Mesodermal cell (in vitro differentiated cells): Measurements from ENCODE around the gene PLN.

ENCODE experiments used
- H3K27ac ChIP-seq: 2 replicates; pipeline ENCODE4 v1.7.0; 2013; ENCODE audit warnings: mild to moderate bottlenecking, low read depth, low read length, moderate library complexity; ENCODE audit not compliant: severe bottlenecking
- H3K36me3 ChIP-seq: 2 replicates; pipeline ENCODE4 v1.7.1; 2013; ENCODE audit warnings: mild to moderate bottlenecking, low read length, moderate library complexity; ENCODE audit not compliant: control insufficient read depth, insufficient read depth
- H3K4me1 ChIP-seq: one replicate; pipeline ENCODE4 v1.7.1; 2013; ENCODE audit warnings: mild to moderate bottlenecking, low read length; ENCODE audit not compliant: insufficient read depth, control insufficient read depth, poor library complexity, severe bottlenecking
- H3K4me3 ChIP-seq: 2 replicates; pipeline ENCODE4 v1.7.0; 2013; ENCODE audit warnings: low read length, control low read depth, mild to moderate bottlenecking; ENCODE audit not compliant: insufficient read depth, poor library complexity, severe bottlenecking; ENCODE audit errors: extremely low read depth
- H3K9me3 ChIP-seq: 2 replicates; pipeline ENCODE4 v1.7.1; 2013; ENCODE audit warnings: mild to moderate bottlenecking, low read length, moderate library complexity; ENCODE audit not compliant: control insufficient read depth
- WGBS, 2 experiments: methylation state at CpG; one replicate each; pipeline ENCODE4 v1.1.5; 2013; ENCODE audit warnings: missing lambda C conversion rate in 2 of 2; ENCODE audit not compliant: insufficient coverage in 2 of 2; 5-methylcytosine and 5-hydroxymethylcytosine counted together

PLN gene

DNA sequence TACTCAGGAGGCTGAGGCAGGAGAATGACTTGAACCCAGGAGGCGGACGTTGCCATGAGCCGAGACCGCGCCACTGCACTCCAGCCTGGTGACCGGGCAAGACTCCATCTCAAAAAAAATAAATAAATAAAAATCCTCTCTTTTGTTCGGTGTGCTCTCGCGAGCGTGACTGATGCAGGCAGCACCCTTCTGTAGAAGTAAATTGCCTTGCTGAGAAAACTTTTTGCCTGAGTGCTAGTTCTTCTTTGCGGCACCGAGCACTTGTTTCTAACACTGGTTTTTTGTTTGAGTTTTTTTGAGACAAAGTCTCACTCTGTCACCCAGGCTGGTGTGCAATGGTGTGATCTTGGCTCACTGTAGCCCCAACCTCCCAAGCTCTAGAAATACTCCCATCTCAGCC is 30.5 kb downstream of the PLN start:
- no peak overlapping the region for H3K4me3 ChIP-seq
- WGBS, 2 experiments: 75 to 94% methylated on average over 10 to 11 of the region's 12 CpGs
- peaks cover 59% of the 10 kb centered on the region for H3K9me3 ChIP-seq
- H3K4me1 ChIP-seq: peaks cover 9% of the 10 kb centered on the region
- no peak overlapping the region for H3K27ac ChIP-seq
- H3K36me3 ChIP-seq: peaks cover 34% of the 10 kb centered on the region

DNA sequence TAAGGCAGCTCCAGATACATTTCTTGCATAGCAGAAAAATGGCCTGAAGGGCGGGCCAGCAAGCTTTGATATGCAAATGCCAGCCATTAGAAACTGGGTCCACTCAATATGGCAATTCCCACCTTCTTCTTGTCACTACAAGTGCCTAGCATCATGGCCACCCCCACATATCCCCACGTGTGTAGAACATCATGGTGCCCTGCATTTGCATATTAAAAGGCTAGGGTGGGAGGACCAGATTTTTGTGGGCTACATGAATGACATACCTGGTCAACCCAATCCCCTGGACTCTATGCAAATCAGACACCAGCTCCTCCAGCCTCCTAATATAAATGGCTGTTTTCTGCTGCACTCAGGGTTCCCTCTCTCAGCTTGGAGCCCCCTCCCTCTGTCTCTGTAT is 31.7 kb downstream of the PLN start:
- WGBS, 2 experiments: 86 to 100% methylated on average over 1 of the region's 2 CpGs
- Histone ChIP-seq H3K4me3 (no peak overlapping the region), H3K4me1 (peaks cover 9% of the 10 kb centered on the region), H3K27ac (no peak overlapping the region), H3K36me3 (peaks cover 23% of the 10 kb centered on the region), H3K9me3 (peaks cover 48% of the 10 kb centered on the region)

DNA sequence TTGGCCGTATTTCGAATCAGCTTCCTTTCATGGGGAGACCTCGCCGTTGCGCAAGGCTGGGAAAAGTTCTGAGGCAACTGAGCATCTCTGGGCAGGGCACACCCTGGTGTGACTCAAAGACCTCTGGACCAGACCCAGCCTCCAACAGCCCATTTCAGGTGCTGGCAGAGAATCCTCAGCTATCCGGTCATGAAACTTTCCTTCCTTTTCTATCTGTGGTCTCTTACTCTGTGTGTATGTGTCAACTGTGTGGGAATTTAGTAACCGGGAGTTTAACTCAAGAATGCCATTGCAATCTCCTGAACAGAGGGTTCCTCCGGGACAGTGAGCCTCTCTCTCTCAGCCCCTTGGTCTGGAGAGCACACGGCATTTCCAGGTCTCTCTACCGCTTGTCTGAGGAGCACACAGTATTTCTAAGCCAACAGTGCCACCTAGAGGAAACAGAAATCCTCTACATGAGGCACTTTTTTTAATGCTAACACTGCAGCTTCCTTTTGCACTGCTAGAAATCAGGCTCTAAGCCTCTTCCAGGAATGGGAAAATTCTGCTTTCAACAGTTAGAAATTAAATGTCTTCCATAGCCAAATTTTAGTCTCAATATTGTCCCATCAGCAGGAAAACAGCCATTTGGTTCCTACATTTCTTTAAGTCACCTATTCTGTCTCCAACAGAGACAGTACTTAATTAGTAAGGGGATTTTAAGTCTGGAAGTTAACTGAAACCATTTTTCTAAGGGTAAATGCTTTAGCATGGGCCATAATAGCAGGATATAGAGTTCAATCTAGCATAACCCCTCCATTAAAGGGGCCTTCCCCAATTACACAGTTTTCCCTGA is 32.7 kb downstream of the PLN start:
- peaks cover 14% of the 10 kb centered on the region for H3K36me3 ChIP-seq
- no peak overlapping the region for H3K4me3 ChIP-seq
- peak overlapping the region; percentile 19 for H3K27ac ChIP-seq
- WGBS, 2 experiments: 50 to 69% methylated on average over 8 of the region's 10 CpGs
- peaks cover 38% of the 10 kb centered on the region for H3K9me3 ChIP-seq
- peaks cover 9% of the 10 kb centered on the region for H3K4me1 ChIP-seq

DNA sequence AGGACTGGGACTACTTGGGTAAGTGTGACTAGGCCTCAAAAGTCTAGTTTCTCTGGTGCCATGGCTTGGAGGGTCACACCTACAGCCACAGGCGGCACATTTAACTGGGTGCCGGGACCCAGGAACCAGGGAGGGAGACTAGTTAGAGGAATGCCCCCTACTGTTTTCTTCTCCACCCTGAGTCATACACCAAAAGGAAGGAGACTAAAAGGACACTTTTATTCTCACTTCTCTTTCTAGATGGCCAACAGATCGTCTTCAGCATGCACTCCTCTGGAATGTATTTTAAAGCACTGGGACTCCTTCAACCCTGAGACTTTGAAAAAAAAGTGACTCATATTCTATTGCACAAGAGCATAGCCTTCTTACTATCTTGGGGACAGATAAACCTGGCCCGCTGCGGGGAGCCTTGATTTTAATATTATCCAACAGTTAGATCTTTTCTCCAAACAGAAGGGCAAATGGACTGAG is 33.4 kb downstream of the PLN start:
- Histone ChIP-seq H3K9me3 (peaks cover 31% of the 10 kb centered on the region), H3K36me3 (peaks cover 9% of the 10 kb centered on the region), H3K4me1 (peaks cover 9% of the 10 kb centered on the region), H3K27ac (peak overlapping the region; percentile 23), H3K4me3 (no peak overlapping the region)
- 91 to 100% methylated on average over 1 to 4 of the region's 5 CpGs for WGBS, 2 experiments

DNA sequence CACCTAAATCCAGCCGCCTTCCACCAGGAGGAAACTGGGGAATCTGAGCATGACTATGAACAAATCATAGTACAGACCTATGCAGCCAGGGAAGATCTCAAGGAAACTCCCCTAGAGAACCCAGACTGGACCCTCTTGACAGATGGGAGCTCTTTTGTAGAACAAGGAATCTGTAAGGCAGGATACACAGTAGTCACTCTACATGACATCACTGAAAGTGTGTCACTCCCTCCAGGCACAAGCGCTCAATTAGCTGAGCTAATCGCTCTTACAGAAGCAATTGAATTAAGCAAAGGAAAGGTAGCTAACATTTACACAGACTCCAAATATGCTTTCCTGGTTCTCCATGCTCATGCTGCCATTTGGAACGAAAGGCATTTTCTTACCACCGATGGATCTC is 36.8 kb downstream of the PLN start:
- Histone ChIP-seq H3K27ac (no peak overlapping the region), H3K4me1 (peaks cover 9% of the 10 kb centered on the region), H3K36me3 (peaks cover 6% of the 10 kb centered on the region), H3K4me3 (no peak overlapping the region), H3K9me3 (peaks cover 3% of the 10 kb centered on the region)
- WGBS, 2 experiments: 94 to 96% methylated on average over 2 to 4 of the region's 5 CpGs

DNA sequence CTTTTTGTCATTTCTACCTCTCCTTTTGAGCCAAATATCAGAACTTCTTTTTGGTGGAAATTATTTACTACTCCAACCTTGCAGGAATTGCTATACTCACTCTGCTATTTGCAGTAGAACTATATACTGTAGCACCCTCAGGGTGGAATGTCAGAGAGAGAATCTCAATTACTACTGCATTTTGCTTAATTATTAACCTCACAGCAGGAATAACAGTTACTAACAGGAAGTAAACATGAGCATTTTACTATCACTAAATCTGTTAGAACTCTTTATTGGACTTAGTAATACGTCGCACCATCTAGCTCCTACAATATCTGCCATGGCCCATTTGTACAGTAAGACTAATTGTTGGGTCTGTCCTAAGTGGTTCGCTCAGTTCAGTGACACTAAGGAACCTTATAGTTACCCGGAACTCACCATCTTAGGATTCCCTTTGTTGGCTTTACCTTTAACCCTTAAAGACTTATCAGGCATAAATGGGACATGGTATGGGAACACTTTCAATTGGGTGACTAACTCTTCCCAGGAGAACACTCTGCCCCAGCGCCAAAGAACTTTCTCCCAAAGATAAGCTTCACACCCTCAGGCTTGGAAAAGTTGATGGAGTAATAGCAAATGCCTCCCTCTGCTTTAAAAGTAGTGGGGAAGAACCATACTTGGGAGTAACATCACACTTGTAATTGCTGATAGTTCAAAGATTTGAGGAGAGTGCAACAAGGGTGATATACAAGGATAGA is 38.8 kb downstream of the PLN start:
- Histone ChIP-seq H3K9me3 (no peaks in the 10 kb centered on the region), H3K36me3 (no peaks in the 10 kb centered on the region), H3K4me1 (peaks cover 3% of the 10 kb centered on the region), H3K4me3 (no peak overlapping the region), H3K27ac (no peak overlapping the region)
- 93 to 100% methylated on average over 3 of the region's 5 CpGs for WGBS, 2 experiments

DNA sequence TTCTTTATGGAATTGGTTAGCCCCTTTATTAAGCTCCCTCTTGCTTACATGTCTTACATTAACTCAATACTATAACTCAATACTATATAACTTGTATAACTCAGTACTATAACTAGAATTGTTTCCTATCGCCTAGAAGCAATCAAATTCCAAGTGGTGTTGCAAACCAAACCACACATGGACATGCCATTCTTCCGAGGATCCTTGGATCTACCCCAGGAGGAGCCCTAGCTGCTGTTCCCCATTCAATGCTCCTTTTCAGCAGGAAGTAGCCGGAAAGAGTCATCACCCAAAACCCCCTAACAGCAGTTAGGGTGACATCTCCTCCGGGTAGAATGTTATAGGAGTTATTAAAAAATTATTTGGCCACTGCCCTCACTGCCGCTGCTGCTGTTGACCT is 40.5 kb downstream of the PLN start:
- H3K27ac ChIP-seq: no peak overlapping the region
- no peaks in the 10 kb centered on the region for H3K9me3 ChIP-seq
- H3K4me3 ChIP-seq: no peak overlapping the region
- H3K4me1 ChIP-seq: no peaks in the 10 kb centered on the region
- H3K36me3 ChIP-seq: no peaks in the 10 kb centered on the region
- WGBS, 2 experiments: 96 to 100% methylated on average over 3 of the region's 5 CpGs

DNA sequence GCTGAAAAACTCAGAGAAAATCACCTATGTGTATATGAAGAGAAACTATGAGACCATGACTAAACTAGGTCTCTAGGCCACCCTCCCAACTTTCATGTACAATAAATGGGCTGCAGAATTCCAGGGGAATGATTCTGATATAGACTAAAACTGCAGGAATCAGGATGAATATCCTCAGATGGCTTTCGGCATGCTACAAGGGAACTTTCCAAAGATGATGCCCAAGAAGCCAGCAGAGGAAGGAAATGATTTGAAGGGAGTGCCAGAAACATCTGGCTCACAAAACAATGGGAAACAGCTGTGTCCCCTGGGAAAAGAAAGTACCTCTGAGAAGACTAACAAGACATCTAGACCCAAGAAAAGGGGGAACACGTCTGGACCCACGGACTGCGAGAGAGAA is 41.1 kb downstream of the PLN start:
- no peaks in the 10 kb centered on the region for H3K36me3 ChIP-seq
- H3K4me1 ChIP-seq: no peaks in the 10 kb centered on the region
- H3K27ac ChIP-seq: no peak overlapping the region
- WGBS, 2 experiments: 100% methylated on average over 1 of the region's 4 CpGs
- H3K9me3 ChIP-seq: no peaks in the 10 kb centered on the region
- no peak overlapping the region for H3K4me3 ChIP-seq

DNA sequence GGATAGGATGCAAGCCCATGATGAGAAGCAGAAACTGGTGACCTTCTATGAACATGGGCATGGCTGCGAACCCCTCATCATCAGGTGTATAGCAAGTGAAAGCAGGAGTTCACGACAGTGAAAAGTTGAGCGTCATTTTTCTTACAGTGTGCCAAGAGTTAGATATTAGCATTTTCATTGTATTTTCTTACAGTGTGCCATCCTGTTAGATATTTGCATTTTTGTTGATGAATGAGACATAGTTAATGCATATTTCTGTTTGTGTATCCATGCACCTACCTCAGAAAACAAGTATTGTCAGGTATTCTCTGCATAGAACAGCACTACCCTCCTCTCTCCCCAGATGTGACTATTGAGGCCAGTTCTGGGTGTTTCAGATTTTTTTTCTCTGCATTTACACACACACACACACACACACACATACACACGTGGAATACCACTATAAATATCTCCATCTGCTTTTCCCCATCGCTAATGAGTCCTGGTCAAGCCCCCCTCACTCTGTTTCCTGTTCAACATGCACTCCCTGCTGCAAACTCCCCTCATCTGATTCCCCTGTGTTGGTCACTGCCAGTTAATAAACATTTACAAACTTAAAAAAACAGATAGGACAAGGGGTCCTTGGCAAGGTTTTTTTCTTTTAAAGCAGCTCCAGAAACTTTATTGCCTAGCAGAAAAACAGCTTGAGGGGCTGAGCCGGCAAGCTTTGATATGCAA is 41.7 kb downstream of the PLN start:
- Histone ChIP-seq H3K4me3 (no peak overlapping the region), H3K36me3 (no peaks in the 10 kb centered on the region), H3K9me3 (no peaks in the 10 kb centered on the region), H3K4me1 (no peaks in the 10 kb centered on the region), H3K27ac (no peak overlapping the region)
- 53 to 65% methylated on average over 4 to 5 of the region's 6 CpGs for WGBS, 2 experiments

DNA sequence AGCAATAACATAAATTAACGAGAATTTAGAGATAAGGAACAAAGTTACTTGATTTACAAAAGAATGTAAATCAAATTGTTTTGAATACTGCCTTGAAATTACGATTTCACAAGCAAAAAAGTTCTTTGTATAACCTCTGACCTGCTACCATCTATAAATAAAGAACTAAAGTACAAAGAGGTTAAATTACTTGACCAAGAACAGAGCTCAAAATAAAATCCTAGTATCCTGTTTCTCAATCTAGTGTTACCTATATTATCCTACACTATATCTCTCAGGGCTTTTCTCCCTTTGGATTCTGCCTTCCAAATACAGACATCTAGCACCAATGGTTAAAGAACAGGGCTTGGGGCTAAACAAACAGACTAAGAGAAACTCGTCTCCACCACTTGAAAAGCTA is 43.8 kb downstream of the PLN start:
- no peaks in the 10 kb centered on the region for H3K4me1 ChIP-seq
- WGBS, 2 experiments: no CpG with 5 or more reads among the region's 3 CpGs
- no peak overlapping the region for H3K27ac ChIP-seq

More for the DNA sequence above, 43.8 kb downstream of the PLN start:
- no peaks in the 10 kb centered on the region for H3K36me3 ChIP-seq
- no peak overlapping the region for H3K4me3 ChIP-seq
- no peaks in the 10 kb centered on the region for H3K9me3 ChIP-seq
